GM12878 (cell line): Measurements from ENCODE around the gene ABCB10.

Source experiments
- CHD2 ChIP-seq: IDR thresholded peaks from 2 replicates; pipeline ENCODE4 v1.6.1; 2011; ENCODE audit warnings: low read depth, low read length, improper control_type of control experiment, borderline replicate concordance
- CHD4 ChIP-seq: fragments of 200-600 bp; sonication (generic); IDR thresholded peaks from 2 replicates; pipeline ENCODE4 v1.6.1; 2016; ENCODE audit warnings: mild to moderate bottlenecking
- CTCF ChIP-seq, 3 experiments: IDR thresholded peaks in 2 of 3; conservative IDR thresholded peaks in 1 of 3; 2 replicates each; pipeline ENCODE4 v1.5.1; 2011; ENCODE audit warnings: low read depth in 3 of 3, low read length in 3 of 3, mild to moderate bottlenecking in 3 of 3, control low read depth in 2 of 3, moderate library complexity in 2 of 3, inconsistent platforms in 1 of 3, mixed read lengths in 1 of 3; ENCODE audit not compliant: control insufficient read depth in 2 of 3, insufficient read depth in 1 of 3; ENCODE audit errors: extremely low read depth in 1 of 3
- GABPA ChIP-seq: IDR thresholded peaks from 2 replicates; pipeline ENCODE4 v1.6.1; 2014; ENCODE audit warnings: antibody characterized with exemption, low read depth, mild to moderate bottlenecking, inconsistent platforms
- RAD21 ChIP-seq: IDR thresholded peaks from 2 replicates; pipeline ENCODE4 v1.6.1; 2011; ENCODE audit warnings: mild to moderate bottlenecking, low read depth, low read length, moderate library complexity; ENCODE audit not compliant: insufficient read depth
- ZNF274 ChIP-seq: IDR thresholded peaks from one replicate; pipeline ENCODE4 v1.8.0; 2011; ENCODE audit not compliant: insufficient read length, insufficient read depth

DNA sequence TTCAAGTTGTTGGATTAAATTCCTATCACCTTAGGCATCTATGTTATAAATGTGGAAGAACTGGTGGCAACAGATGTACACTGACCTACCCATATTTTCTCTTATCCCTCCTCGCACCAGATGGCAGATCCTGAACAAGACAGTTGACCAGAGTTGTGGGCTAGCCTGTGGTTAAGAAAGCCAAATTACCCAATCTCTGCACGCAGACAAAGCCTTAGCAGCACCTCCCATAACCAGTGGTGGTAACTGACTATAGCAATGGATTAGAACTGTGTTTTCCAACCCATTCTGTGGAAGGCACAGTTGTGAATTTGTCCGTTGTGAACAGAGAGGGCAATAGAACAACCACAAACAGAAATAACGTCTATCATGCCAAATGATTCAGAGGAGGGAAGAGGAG is 20.6 kb downstream of the ABCB10 start:
- TF ChIP-seq RAD21 (no peak), CHD2 (no peak), CHD4 (no peak), GABPA (no peak), ZNF274 (no peak), CTCF (IDR thresholded peaks at IDR 0.05 in 2 of 3, conservative IDR thresholded peaks at IDR 0.05 in 1 of 3; ENCODE audit: control insufficient read depth in 2 of 3, extremely low read depth in 1 of 3, insufficient read depth in 1 of 3, low read depth in 3 of 3, low read length in 3 of 3) (no peak)
